GM12874 (cell line): ENCODE measurements around the gene GAD1.

Source experiments
- CTCF ChIP-seq: IDR thresholded peaks from 2 replicates; pipeline ENCODE4 v1.5.1; 2011; ENCODE audit warnings: low read depth, mild to moderate bottlenecking, control low read depth, low read length, moderate library complexity; ENCODE audit not compliant: insufficient read depth

The GAD1 gene

GRCh38 chr2:170840717-170841210 is 24.1 kb downstream of the GAD1 start:
- no peak for TF ChIP-seq CTCF

GRCh38 chr2:170842785-170843184 is 26.1 kb downstream of the GAD1 start:
- TF ChIP-seq CTCF, result no peak

GRCh38 chr2:170843656-170844055 is 27.0 kb downstream of the GAD1 start:
- TF ChIP-seq CTCF, result no peak

GRCh38 chr2:170845343-170845742 is 28.7 kb downstream of the GAD1 start:
- TF ChIP-seq CTCF, result no peak; the same call in 1 of the 2 replicates

GRCh38 chr2:170846314-170846713 is 29.6 kb downstream of the GAD1 start:
- TF ChIP-seq CTCF, result no peak

GRCh38 chr2:170847716-170848115 is 31.0 kb downstream of the GAD1 start:
- no peak for TF ChIP-seq CTCF

GRCh38 chr2:170848587-170848986 is 31.9 kb downstream of the GAD1 start:
- no peak for TF ChIP-seq CTCF

- TF ChIP-seq CTCF, result no peak
Measured at GRCh38 chr2:170850251-170850650, 33.6 kb downstream of the GAD1 start.
